GM18499 (cell line): Measurements from ENCODE around the gene CAPN8.
"Not testable (repeated sequence)": the region's sequence is repeated elsewhere in the genome, so short reads cannot be mapped to it uniquely, and the experiment has no call there.

Source experiments
- ATAC-seq: cut with Tn5 transposase; IDR thresholded peaks from one replicate; pipeline ENCODE4 v1.9.1; 2021; ENCODE audit warnings: moderate number of reproducible peaks; ENCODE audit not compliant: insufficient read depth, unreplicated experiment

Gene CAPN8

DNA sequence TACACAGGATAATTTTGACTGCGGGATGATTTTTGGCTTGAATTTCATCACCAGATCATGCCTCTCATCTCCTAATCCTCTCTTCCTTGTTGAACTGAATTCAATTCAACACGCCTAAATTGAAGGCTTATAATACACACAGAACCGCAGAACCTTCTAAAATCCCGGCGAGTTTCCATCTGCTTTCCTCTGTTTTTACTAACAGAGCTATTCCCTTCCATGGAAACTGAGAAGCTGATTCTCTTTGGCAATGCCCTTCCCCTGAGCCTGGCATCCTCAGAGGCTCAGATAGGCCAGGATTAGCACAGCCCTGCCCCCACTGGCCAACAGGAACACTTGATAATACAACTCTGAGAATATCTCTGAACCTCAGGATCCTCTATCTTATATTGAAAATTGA, 130.2 kb downstream of the CAPN8 start:
- no peak for ATAC-seq

DNA sequence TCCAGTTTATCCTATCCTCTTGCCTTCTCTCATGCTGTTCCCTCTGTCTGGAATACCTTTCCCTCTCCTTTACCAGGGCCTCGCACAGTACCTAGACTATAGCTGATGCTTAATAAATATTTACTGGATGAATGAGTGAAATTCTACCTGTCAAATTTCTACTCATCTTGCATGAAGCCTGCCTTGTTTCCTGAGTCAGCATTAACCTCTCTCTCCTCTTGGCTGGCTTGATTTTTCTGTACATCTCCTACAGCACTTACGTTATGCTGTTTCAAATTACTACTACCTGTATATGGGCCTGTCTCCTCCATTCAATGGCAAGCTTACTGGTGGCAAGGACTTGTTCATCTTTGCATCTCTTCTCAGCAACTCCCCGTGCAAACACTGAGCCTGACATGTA, 130.8 kb downstream of the CAPN8 start:
- ATAC-seq = no peak

DNA sequence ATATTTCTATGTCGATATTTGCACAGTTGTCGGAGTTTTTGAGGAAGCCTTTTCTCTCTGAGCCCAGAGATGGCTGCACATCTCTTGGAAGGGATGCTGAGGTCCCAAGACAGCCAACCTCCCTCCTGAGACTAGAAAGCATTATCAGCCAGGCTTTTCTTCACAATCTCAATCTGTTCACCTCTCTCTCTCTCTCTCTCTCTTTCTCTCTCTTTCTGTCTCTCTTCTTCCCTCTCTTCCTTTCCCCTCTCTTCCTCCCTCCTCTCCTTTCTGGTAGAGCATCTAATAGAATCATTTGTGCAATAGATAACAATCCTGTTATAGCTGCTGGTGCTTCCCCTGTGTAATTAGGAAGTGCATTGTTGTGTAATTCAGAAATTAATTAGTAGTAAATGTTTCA, 131.8 kb downstream of the CAPN8 start:
- no peak for ATAC-seq

DNA sequence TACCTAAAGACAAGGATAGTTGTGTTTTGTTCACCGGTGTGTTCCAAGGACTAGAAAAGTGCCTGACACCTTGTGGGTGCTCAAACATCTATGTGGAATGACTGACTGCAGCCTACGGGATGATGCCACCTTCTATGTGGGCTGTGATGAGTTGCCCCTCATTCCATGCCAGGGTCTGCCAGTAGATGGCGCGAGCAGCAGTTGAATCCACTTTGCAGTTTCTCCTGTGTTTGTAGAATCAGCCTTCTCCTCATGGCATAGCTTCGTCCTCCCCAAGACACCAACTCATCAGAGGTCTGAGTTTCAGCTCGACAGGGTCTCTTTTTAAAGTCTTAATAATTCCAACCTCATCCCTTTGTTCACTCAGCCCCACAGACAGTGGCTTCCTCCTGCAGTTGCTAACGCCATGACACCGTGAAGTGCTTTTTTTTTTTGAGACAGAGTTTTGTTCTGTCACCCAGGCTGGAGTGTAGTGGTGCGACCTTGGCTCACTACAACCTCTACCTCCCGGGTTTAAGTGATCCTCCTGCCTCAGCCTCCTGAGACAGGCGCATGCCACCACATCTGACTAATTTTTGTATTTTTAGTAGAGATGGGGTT, 133.7 kb downstream of the CAPN8 start:
- no peak for ATAC-seq

DNA sequence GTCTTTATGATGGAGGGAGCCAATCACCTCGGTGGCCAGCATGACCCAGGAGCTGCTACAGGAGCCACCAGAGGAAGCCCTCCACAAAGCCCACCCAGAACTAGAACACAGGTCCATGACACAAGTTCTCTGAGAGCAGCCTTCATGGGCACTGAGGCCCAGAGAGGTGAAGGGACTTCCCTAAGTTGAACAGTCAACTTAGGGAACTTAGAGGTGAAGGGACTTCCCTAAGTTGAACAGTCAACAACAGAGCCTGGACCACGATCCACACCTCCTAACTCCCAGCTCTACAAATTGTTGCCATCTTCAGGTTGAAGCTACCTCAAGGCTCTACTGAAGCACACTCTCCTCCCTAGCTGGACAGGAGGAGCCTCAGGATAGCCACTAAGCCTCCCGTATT, 139.5 kb downstream of the CAPN8 start:
- ATAC-seq = no peak

DNA sequence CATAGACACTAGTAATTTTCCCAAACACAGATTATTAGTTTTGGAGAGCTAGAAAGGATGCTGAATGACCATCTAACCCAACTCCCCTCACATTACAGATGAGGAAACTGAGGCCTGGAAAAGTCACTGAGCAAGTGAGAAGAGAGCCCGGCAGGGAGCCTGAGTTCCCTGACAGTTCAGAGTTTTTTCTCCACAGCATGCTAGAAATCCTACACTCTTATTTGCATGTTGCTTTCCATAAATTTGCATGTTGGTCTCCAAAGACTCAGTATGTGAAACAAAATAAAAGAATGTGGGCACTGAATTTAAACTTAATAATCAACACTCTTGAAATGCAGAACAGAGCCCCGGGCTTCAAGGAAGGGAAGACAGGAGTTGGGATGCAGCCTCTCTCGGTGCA, 140.0 kb downstream of the CAPN8 start:
- ATAC-seq = no peak

DNA sequence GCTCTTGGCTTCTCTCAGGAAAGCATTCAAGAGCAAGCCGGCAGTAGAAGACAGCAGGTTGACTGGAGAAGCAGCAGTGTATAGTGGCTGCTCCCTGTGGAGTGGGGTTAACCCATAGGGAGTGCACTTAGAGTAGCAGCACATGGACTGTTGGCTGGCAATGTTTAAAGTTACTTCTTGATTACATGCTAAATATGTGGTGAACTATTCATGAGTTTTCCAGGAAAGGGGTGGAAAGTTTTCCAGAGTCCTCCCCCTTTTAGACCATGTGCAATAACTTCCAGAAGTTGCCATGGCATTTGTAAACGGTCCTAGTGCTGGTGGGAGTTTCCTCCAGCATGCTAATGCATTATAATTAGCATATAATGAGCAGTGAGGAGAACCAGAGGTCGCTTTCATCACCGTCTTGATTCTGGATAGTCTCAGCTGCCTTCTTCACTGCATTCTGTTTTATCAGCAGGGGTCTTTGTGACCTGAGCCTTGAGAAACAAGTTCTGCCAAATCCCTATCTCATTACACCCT, 140.5 kb downstream of the CAPN8 start:
- ATAC-seq = no peak

DNA sequence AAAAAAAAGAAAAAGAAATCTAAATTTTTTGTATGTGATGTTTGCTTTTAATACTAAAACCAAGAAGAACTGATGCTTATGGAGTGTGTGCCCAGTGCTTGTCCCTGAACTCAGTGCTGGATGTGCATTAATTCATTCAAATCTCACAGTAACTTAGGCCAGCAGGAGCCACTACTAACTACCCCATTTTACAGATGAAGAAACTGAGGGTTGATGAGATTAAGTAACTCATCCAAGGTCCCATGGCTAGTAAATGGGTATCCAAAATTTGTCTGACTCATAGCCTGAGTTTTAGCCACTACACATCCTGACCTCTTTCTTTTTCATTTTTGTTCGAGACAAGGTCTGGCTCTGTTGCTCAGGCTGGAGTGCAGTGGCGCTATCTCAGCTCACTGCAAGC, 144.4 kb downstream of the CAPN8 start:
- ATAC-seq = no peak

DNA sequence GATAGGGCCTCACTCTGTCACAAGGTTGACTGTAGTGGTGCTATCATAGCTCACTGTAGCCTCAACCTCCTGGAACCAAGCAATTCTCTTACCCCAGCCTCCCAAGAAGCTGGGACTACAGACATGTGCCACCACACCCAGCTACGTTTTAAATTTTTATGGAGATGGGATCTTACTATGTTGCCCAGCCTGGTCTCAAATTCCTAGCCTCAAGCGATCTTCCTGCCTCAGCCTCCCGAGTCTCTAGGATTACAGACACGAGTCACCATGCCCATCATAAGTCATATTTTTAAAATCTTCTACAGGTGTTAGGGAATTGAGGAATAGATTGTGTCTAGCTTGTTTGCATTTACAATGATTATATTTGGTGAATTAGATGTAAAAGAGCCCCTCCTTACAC, 145.3 kb downstream of the CAPN8 start:
- ATAC-seq = no peak

DNA sequence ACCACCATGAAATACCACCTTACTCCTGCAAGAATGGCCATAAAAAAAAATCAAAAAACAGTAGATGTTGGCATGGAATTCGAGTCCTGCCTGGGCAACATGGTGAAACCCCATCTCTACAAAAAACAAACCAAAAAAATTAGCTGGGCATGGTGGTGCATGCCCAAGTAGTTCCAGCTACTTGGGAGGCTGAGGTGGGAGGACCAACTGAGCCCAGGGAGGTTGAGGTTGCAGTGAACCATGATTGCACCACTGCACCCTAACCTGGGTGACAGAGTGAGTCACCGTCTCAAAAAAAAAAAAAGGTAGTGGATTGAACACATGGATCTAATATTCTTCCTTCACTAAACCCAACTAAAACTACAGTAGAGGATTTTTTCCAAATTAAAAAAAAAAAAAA, 146.4 kb downstream of the CAPN8 start:
- ATAC-seq = no peak

DNA sequence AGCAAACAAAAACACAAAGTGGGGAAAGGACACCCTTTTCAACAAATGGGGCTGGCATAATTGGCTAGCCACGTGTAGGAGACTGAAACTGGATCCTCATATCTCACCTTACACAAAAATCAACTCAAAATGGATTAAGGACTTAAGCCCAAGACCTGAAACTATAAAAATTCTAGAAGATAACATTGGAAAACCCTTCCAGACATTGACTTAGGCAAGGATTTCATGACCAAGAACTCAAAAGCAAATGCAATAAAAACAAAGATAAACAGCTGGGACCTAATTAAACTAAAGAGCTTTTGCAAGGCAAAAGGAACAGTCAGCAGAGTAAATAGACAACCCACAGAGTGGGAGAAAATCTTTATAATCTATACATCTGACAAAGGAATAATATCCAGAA, 146.9 kb downstream of the CAPN8 start:
- ATAC-seq = not testable (repeated sequence)

DNA sequence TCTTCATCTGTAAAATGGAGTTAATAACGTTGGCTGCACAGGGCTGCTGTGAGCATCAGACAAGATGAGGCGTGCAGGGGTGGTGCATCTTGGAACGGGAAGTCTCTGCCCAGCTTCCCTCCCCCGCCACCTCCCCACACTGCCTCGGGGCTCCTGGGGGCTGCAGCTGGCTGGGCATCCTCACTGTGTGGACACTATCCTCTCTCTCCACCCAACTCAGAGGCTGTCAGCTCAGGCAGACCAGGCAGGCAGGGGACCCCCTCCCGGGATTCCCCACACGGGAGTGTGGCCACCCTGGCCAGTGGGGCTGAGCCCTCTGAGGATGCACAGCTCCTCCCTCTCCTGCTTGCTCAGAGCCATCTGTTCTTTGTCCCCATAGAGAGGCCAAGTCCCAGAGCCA, 149.6 kb downstream of the CAPN8 start:
- ATAC-seq = no peak

DNA sequence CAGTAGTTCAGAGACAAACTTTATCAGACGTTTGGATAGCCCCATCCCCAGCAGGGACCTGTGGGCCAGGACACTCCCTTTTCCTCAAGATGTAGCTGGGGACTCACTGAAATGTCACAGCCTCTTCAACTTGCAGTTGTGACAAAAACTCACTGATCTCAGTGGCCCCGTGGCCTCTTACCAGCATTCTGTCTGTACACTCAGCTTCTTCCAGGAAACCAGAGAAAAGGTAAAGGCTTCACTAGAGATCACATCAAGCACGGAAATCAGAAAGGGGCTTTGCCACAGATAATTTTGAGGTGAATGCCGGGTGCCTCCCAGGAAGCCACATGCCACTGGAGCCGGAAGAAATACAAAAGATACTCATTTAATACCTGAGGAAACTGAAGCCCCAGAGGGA, 150.1 kb downstream of the CAPN8 start:
- no peak for ATAC-seq

DNA sequence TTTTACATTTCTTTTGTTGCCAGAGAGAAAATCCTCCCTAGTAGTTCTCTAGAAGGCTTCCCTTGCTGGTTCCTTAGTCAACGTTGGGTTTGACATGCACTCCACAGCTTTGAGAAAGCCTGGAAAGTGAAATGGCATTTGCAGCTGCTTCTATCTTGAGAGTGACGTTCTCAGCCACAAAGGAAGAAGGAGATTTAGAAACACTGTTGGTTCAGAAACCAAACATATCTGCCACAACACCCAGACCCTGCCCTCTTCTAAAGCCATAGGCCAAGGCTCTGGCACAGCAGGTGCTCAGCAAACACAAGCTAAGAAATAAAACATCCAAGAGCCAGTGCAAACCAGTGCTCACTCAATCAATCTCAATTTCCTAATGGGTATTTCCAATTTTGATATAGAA, 150.9 kb downstream of the CAPN8 start:
- no peak for ATAC-seq

DNA sequence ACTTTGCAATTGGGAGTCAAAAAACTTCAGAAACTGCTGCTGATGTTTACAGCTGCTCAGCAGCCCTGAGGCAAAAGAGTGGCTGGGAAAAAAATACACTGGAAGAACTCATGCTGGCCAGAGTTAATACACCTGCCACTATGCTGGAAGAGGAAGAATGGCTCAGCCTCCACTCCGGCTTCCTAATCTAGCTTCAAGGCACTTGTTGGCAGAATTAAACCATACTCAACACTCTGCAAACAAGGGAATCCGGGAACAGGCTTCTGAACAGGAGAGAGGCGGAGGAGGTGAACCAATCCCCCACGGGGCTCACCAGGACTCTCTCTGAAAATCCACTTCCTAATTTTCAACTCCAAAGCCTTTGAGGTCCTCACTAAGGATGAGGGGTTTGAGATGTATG, 152.2 kb downstream of the CAPN8 start:
- ATAC-seq = no peak

DNA sequence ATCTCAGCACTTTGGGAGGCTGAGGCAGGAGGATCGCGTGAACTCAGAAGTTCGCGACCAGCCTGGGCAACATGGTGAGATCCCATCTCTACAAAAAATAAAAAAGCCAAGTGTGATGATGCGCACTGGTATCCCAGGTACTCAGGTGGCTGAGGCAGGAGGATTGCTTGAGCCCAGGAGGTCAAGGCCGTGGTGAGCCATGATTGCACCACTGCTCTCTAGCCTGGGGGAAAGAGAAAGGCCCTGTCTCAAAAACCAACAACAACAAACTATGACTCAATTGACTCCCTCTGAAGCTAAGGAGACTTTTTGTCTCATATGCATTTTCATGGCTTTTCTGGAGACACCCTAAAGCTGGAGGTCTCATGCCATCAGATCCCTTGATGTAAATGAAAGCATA, 153.4 kb downstream of the CAPN8 start:
- no peak for ATAC-seq

DNA sequence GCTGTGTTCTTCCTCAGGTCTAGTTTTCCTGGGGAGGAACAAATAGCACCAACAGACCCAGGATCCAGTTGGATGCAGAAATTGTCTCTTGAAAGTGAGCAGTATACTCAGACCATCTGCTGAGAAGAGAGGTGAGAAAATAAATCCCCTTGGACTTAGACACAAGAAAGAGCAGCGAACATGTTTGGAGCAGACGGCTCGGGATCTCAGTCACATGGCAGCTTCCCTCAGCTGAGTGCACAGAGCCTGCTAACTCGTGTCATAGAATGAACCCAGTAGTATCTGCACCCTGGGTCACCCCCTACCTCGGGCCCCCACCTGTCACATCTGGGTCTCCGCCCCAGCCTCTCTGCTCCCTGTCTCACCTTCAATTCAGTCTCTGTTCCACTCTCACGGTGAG, 156.7 kb downstream of the CAPN8 start:
- no peak for ATAC-seq

DNA sequence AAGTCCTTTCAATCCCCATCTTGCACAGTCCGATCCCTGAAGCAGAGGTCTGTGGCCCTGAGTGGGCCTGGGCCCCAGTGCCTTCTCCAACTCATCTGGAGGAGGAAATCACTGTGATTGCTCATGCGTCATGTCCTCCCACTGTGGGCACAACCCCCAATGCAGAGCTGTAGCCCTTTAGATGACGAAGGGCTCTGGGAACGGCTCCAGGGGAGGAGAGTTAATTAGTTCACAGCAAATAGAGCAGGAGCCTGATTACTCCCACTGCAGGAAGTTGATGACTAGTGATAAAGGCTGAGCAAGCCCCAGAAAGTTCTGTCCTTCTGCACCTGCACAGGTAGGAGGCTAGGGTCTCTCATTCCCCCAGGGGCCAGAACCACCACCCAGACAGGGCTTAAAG, 160.8 kb downstream of the CAPN8 start:
- ATAC-seq = no peak

DNA sequence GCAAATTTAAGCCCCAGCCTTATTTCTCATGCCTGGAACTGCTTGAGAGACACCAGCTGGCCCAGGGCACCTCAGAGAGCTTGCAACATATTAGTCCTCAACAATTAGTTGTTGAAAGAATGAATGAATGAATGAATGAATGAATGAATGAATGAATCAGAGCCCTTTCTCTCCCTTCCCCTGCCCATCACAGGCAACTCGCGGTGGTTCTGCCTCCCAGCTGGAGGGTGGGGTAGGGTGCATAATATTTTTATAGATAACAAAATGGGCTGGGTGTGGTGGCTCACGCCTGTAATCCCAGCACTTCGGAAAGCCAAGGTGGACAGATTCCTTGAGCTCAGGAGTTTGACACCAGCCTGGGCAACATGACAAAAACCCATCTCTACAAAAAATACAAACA, 162.2 kb downstream of the CAPN8 start:
- no peak for ATAC-seq

DNA sequence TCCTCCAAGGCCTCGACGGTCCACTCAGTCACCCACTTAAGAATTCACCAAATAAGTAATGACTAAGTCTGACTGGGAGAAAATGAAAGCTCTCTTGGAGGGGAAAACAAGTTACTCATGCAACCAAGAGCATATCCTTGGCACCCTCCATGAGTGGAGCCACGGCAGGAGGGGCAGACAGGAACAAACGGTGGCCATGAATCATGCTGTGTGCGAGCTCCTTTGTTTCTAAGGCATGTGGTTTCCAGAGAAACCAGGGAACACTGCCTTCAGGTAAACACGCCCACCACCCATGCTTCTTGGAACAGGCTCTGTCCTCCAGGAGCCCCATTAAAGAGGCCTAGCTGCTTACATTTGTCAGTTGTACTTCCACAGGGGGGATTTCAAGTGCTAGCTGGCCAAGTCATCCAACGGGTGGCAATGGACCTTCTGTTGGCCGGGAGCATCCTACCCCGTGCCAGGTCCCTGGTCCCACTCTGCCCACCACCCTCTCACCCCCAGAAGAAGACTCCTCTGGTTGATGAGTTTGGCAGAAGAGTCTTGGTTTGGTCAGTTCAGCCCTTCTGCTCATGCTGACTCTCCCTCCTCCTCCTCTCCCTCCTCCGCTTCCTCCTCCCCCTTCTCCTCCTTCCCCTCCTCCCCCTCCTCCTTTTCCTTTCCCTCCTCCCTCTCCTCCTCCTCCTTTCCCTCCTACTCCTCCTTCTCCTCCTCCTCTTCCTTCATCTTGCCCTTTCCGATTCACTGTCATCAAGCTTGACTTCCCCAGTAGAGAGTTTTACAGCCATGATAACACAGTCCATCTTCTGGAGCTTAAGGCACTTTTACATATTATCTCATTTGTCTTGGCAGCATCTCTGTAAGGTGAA, 164.7 kb downstream of the CAPN8 start:
- no peak for ATAC-seq

DNA sequence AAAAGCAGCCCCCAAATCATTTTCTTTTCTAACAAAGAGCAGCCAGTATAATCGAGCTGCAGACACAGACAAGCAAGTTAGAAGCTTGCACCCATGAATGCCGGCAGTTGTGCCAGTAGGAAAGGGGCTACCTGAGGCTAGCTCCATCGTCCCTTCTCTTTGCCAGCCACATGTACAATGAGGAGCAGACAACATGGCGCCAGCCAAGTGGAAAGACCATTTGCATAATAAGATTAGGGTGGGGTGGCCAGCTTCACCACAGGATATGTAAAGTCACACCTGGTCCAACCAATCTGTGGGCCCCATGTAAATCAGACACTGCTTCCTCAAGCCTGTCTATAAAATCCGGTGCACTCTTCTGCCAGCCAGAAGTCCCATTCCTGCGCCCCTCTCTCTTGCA, 168.6 kb downstream of the CAPN8 start:
- no peak for ATAC-seq
